Measurements from ENCODE around the gene PRUNE2.

DNA sequence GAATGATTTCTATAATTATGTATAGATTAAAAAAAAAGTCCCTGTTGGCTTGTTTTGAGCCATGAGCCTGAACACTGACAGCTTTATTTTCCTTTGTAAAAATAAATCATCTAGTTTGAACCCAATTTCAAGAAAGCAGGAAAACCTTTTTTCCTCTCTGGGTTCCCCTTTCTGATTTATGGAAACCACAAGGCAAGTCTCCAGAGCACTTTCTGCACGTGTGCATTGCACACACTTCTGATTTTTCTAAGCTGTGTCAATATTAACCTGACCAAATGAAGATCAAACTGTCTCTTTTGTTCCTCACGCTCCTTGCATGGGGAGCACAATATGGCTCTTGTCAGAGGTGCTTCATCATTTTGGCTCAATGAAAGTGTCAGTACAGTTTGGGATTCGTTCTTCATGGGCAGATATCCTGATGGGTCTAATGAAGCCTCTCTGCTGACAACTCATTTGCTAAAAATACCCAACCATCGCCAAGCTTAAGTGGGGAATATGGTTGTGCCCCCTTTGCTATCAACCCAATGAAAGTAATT lies 180.8 kb downstream of the PRUNE2 start:
- TF ChIP-seq, protein P1, sequence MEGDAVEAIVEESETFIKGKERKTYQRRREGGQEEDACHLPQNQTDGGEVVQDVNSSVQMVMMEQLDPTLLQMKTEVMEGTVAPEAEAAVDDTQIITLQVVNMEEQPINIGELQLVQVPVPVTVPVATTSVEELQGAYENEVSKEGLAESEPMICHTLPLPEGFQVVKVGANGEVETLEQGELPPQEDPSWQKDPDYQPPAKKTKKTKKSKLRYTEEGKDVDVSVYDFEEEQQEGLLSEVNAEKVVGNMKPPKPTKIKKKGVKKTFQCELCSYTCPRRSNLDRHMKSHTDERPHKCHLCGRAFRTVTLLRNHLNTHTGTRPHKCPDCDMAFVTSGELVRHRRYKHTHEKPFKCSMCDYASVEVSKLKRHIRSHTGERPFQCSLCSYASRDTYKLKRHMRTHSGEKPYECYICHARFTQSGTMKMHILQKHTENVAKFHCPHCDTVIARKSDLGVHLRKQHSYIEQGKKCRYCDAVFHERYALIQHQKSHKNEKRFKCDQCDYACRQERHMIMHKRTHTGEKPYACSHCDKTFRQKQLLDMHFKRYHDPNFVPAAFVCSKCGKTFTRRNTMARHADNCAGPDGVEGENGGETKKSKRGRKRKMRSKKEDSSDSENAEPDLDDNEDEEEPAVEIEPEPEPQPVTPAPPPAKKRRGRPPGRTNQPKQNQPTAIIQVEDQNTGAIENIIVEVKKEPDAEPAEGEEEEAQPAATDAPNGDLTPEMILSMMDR (IDR thresholded peaks at IDR 0.05) = no peak
- no peak for TF ChIP-seq POLR2A (IDR thresholded peaks at IDR 0.05)

Measured in heart left ventricle (tissue), 13 donors.